ENCODE data around the gene NPY4R2.
"Not testable (repeated sequence)": the region's sequence is repeated elsewhere in the genome, so short reads cannot be mapped to it uniquely, and the experiment has no call there.

NPY4R2 gene

GRCh38 chr10:47943328-47943727 lies 24.9 kb downstream of the NPY4R2 start:
- H3K9me3 ChIP-seq; H3K27ac ChIP-seq; H3K4me1 ChIP-seq (ENCODE audit: control insufficient read depth in 1 of 2, insufficient read depth in 1 of 2, low read depth in 1 of 2, low read length in 1 of 2); H3K36me3 ChIP-seq; H3K27me3 ChIP-seq; H3K4me3 ChIP-seq (ENCODE audit: low read depth in 1 of 2, low read length in 1 of 2): not testable (repeated sequence)

- not testable (repeated sequence) for H3K36me3 ChIP-seq; H3K27ac ChIP-seq; H3K9me3 ChIP-seq; H3K4me1 ChIP-seq (ENCODE audit: control insufficient read depth in 1 of 2, insufficient read depth in 1 of 2, low read depth in 1 of 2, low read length in 1 of 2); H3K4me3 ChIP-seq (ENCODE audit: low read depth in 1 of 2, low read length in 1 of 2)
- peaks cover 14% of the 10 kb centered on the region for H3K27me3 ChIP-seq
Measured at GRCh38 chr10:47947424-47947823, 29.0 kb downstream of the NPY4R2 start.

- H3K36me3 ChIP-seq; H3K27ac ChIP-seq; H3K27me3 ChIP-seq; H3K9me3 ChIP-seq; H3K4me3 ChIP-seq (ENCODE audit: low read depth in 1 of 2, low read length in 1 of 2); H3K4me1 ChIP-seq (ENCODE audit: control insufficient read depth in 1 of 2, insufficient read depth in 1 of 2, low read depth in 1 of 2, low read length in 1 of 2): not testable (repeated sequence)
Measured at GRCh38 chr10:47957158-47957557, 38.7 kb downstream of the NPY4R2 start.

GRCh38 chr10:47959677-47960076 lies 41.2 kb downstream of the NPY4R2 start:
- H3K27ac ChIP-seq; H3K4me3 ChIP-seq (ENCODE audit: low read depth in 1 of 2, low read length in 1 of 2); H3K27me3 ChIP-seq; H3K36me3 ChIP-seq; H3K9me3 ChIP-seq; H3K4me1 ChIP-seq (ENCODE audit: control insufficient read depth in 1 of 2, insufficient read depth in 1 of 2, low read depth in 1 of 2, low read length in 1 of 2): not testable (repeated sequence)

GRCh38 chr10:47960699-47961098 lies 42.2 kb downstream of the NPY4R2 start:
- not testable (repeated sequence) for H3K4me1 ChIP-seq (ENCODE audit: control insufficient read depth in 1 of 2, insufficient read depth in 1 of 2, low read depth in 1 of 2, low read length in 1 of 2); H3K27ac ChIP-seq; H3K36me3 ChIP-seq; H3K27me3 ChIP-seq; H3K9me3 ChIP-seq; H3K4me3 ChIP-seq (ENCODE audit: low read depth in 1 of 2, low read length in 1 of 2)

- not testable (repeated sequence) for H3K9me3 ChIP-seq; H3K27ac ChIP-seq; H3K4me1 ChIP-seq (ENCODE audit: control insufficient read depth in 1 of 2, insufficient read depth in 1 of 2, low read depth in 1 of 2, low read length in 1 of 2); H3K36me3 ChIP-seq; H3K27me3 ChIP-seq; H3K4me3 ChIP-seq (ENCODE audit: low read depth in 1 of 2, low read length in 1 of 2)
Measured at GRCh38 chr10:47962785-47963184, 44.3 kb downstream of the NPY4R2 start.

GRCh38 chr10:47964280-47965063 lies 46.0 kb downstream of the NPY4R2 start:
- not testable (repeated sequence) for H3K4me1 ChIP-seq (ENCODE audit: control insufficient read depth in 1 of 2, insufficient read depth in 1 of 2, low read depth in 1 of 2, low read length in 1 of 2); H3K4me3 ChIP-seq (ENCODE audit: low read depth in 1 of 2, low read length in 1 of 2); H3K9me3 ChIP-seq; H3K36me3 ChIP-seq; H3K27ac ChIP-seq; H3K27me3 ChIP-seq

GRCh38 chr10:47968988-47969387 lies 50.5 kb downstream of the NPY4R2 start:
- not testable (repeated sequence) for H3K4me1 ChIP-seq (ENCODE audit: control insufficient read depth in 1 of 2, insufficient read depth in 1 of 2, low read depth in 1 of 2, low read length in 1 of 2); H3K27me3 ChIP-seq; H3K36me3 ChIP-seq

GRCh38 chr10:47970047-47970446 lies 51.6 kb downstream of the NPY4R2 start:
- H3K4me1 ChIP-seq (ENCODE audit: control insufficient read depth in 1 of 2, insufficient read depth in 1 of 2, low read depth in 1 of 2, low read length in 1 of 2); H3K36me3 ChIP-seq; H3K9me3 ChIP-seq; H3K27ac ChIP-seq; H3K27me3 ChIP-seq; H3K4me3 ChIP-seq (ENCODE audit: low read depth in 1 of 2, low read length in 1 of 2): not testable (repeated sequence)

More at GRCh38 chr10:47968988-47969387, 50.5 kb downstream of the NPY4R2 start:
- H3K27ac ChIP-seq; H3K4me3 ChIP-seq (ENCODE audit: low read depth in 1 of 2, low read length in 1 of 2); H3K9me3 ChIP-seq: not testable (repeated sequence)

GRCh38 chr10:47971598-47971997 lies 53.1 kb downstream of the NPY4R2 start:
- H3K4me3 ChIP-seq (ENCODE audit: low read depth in 1 of 2, low read length in 1 of 2); H3K27me3 ChIP-seq; H3K36me3 ChIP-seq; H3K4me1 ChIP-seq (ENCODE audit: control insufficient read depth in 1 of 2, insufficient read depth in 1 of 2, low read depth in 1 of 2, low read length in 1 of 2); H3K9me3 ChIP-seq; H3K27ac ChIP-seq: not testable (repeated sequence)

- not testable (repeated sequence) for H3K36me3 ChIP-seq; H3K4me1 ChIP-seq (ENCODE audit: control insufficient read depth in 1 of 2, insufficient read depth in 1 of 2, low read depth in 1 of 2, low read length in 1 of 2); H3K27ac ChIP-seq; H3K9me3 ChIP-seq; H3K27me3 ChIP-seq; H3K4me3 ChIP-seq (ENCODE audit: low read depth in 1 of 2, low read length in 1 of 2)
Measured at GRCh38 chr10:47972077-47972476, 53.6 kb downstream of the NPY4R2 start.
